HG02759 (cell line): Measurements from ENCODE around the gene SBNO1.
"Not testable (repeated sequence)": the region's sequence is repeated elsewhere in the genome, so short reads cannot be mapped to it uniquely, and the experiment has no call there.

Source experiments
- ATAC-seq: cut with Tn5 transposase; IDR thresholded peaks from one replicate; pipeline ENCODE4 v1.9.1; 2021; ENCODE audit warnings: mild to moderate bottlenecking, moderate library complexity; ENCODE audit not compliant: unreplicated experiment

The SBNO1 gene

GRCh38 chr12:123251403-123252076, 113.1 kb downstream of the SBNO1 start:
- ATAC-seq: no peak

DNA sequence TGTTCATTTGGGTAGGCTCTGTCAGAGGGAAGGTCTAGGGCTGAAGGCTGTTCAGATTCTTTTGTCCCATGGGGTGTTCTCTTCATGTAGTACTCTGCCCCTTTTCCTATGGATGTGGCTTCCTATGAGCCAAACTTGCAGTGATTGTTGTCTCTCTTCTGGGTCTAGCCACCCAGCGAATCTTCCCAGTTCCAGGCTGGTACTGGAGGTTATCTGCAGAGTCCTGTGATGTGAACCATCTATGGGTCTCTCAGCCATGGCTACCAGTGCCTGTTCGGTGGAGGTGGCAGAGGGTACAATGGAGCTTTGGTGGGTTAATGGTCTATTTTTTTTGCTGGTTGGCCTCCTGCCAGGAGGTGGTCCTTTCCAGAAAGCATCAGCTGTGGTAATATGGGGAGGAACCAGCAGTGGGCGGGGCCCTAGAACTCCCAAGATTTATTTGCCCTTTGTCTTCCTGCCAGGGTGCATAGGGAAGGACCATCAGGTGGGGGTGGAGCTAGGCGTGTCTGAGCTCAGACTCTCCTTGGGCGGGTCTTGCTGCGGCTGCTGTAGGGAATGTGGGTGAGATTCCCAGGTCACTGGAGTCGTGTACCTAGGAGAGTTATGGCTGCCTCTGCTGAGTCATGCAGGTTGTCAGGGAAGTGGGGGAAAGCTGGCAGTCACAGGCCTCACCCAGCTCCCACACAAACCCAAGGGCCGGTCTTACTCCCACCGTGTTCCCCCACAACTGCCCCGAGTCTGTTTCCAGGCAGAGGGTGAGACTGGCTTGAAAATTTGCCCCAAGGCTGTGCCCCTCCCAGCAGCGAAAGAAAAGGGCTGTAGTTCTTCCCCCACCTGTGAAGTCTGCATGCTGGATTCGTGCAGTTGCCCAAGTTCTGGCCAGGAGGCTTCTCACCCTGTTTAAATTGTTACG, 113.9 kb downstream of the SBNO1 start:
- ATAC-seq: no peak

GRCh38 chr12:123248996-123249741, 115.5 kb downstream of the SBNO1 start:
- ATAC-seq: not testable (repeated sequence)

GRCh38 chr12:123248129-123248528, 116.5 kb downstream of the SBNO1 start:
- not testable (repeated sequence) for ATAC-seq

DNA sequence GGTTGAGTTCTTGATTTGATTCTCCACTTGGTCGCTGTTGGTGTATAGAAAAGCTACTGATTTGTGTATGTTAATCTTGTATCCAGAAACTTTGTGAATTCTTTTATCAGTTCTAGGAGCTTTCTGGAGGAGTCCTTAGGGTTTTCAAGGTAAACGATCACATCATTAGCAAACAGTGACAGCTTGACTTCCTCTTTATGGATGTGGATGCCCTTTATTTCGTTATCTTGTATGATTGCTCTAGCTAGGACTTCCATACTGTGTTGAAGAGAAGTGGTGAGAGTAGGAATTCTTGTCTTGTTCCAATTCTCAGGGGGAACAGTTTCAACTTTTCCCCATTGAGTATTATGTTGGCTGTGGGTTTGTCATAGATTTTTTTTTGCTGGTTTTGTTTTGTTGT, 119.0 kb downstream of the SBNO1 start:
- ATAC-seq: no peak

- no peak for ATAC-seq
These were observed 120.9 kb downstream of the SBNO1 start for GRCh38 chr12:123243671-123244262.

DNA sequence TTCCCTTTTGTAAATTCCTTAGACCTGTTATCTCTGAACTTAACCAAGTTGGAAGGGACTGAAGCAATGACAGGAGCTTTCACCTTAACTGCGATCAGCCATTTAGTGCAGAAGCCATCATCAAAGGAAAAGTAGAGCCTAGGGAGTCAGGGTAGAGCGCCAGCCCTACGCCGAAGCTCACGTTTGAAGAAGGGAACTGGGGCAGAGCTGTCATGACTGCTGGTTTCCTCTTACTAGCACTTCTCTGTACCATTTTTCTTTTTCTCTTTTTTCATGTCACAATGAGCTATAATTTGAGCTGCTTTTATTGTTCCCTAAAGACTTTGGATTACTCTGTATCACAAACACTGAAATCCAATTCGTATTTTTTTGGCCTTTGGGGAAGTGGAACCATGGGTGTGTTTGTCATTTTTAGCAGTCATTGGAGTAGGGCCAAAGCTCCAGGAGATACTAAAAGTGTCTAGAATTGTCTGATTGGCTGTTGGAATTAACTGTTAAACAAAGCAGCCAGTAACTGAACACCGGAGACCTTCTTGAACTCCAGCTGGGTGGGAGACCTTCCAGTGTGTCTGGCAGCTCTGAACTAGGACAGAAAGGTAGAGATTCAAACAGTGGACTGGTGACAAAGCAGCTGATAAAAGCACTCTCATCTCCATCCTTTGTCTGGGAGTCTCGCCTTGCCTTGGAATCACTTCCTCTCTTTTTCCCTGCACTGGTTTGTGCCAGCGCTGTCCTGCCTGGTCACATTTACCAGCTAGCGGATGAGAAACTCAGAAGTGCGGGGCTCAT, 122.3 kb downstream of the SBNO1 start:
- no peak for ATAC-seq
